ENCODE measurements around the gene PLA2G4F.

DNA sequence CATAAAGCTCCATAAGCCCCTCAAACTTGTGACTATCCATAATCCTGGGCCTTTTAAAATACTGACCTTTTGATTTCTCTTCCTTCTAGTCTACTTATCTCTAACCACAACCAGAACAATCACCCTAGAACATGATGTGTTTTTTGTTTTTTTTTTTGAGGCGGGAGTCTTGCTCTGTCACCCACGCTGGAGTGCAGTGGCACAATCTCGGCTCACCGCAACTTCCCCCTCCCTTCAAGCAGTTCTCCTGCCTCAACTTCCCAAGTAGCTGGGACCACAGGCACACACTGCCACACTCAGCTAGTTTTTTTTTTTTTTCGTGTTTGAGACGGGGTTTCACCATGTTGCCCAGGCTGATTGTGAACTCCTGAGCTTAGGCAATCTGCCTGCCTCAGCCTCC is 26.5 kb upstream of the PLA2G4F start:
- TF ChIP-seq, protein P1, sequence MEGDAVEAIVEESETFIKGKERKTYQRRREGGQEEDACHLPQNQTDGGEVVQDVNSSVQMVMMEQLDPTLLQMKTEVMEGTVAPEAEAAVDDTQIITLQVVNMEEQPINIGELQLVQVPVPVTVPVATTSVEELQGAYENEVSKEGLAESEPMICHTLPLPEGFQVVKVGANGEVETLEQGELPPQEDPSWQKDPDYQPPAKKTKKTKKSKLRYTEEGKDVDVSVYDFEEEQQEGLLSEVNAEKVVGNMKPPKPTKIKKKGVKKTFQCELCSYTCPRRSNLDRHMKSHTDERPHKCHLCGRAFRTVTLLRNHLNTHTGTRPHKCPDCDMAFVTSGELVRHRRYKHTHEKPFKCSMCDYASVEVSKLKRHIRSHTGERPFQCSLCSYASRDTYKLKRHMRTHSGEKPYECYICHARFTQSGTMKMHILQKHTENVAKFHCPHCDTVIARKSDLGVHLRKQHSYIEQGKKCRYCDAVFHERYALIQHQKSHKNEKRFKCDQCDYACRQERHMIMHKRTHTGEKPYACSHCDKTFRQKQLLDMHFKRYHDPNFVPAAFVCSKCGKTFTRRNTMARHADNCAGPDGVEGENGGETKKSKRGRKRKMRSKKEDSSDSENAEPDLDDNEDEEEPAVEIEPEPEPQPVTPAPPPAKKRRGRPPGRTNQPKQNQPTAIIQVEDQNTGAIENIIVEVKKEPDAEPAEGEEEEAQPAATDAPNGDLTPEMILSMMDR (IDR thresholded peaks at IDR 0.05): no peak
- TF ChIP-seq EP300 (IDR thresholded peaks at IDR 0.05) (no peak), POLR2A (IDR thresholded peaks at IDR 0.05) (no peak)

Data from gastroesophageal sphincter (tissue), 3 donors.